Rectal smooth muscle tissue (tissue), 1 donor: Measurements from ENCODE around the gene AHNAK.
"Not testable (repeated sequence)": the region's sequence is repeated elsewhere in the genome, so short reads cannot be mapped to it uniquely, and the experiment has no call there.

Experiments used
- H3K27ac ChIP-seq: one replicate; pipeline ENCODE4 v1.7.0; 2013; ENCODE audit warnings: low read depth, low read length, inconsistent platforms
- H3K27me3 ChIP-seq: one replicate; pipeline ENCODE4 v1.7.0; 2013; ENCODE audit warnings: low read length; ENCODE audit not compliant: control insufficient read depth, insufficient read depth
- H3K36me3 ChIP-seq: one replicate; pipeline ENCODE4 v1.7.0; 2013; ENCODE audit warnings: low read length; ENCODE audit not compliant: control insufficient read depth, insufficient read depth
- H3K4me1 ChIP-seq: one replicate; pipeline ENCODE4 v1.7.0; 2013; ENCODE audit warnings: low read length; ENCODE audit not compliant: control insufficient read depth, insufficient read depth
- H3K4me3 ChIP-seq: one replicate; pipeline ENCODE4 v1.7.0; 2013; ENCODE audit warnings: low read length
- H3K9ac ChIP-seq: one replicate; pipeline ENCODE4 v1.7.0; 2013; ENCODE audit warnings: low read length

Gene AHNAK

GRCh38 chr11:62566247-62566646, 19.6 kb upstream of the AHNAK start:
- H3K27ac ChIP-seq = no peak overlapping the region
- no peaks in the 10 kb centered on the region for H3K27me3 ChIP-seq
- H3K4me1 ChIP-seq = no peaks in the 10 kb centered on the region
- H3K9ac ChIP-seq = no peak overlapping the region
- H3K36me3 ChIP-seq = peaks cover 36% of the 10 kb centered on the region
- H3K4me3 ChIP-seq = no peak overlapping the region

GRCh38 chr11:62565100-62565802, 18.6 kb upstream of the AHNAK start:
- Histone ChIP-seq H3K4me1 (peaks cover 5% of the 10 kb centered on the region), H3K36me3 (peaks cover 26% of the 10 kb centered on the region), H3K27me3 (no peaks in the 10 kb centered on the region), H3K9ac (no peak overlapping the region), H3K4me3 (no peak overlapping the region), H3K27ac (no peak overlapping the region)

- H3K4me1 ChIP-seq = peaks cover 13% of the 10 kb centered on the region
- H3K4me3 ChIP-seq, H3K9ac ChIP-seq, H3K27me3 ChIP-seq: not testable (repeated sequence)
- peak overlapping the region; percentile 88 for H3K27ac ChIP-seq
- peaks cover 22% of the 10 kb centered on the region for H3K36me3 ChIP-seq
Observed at GRCh38 chr11:62561677-62562230, 15.1 kb upstream of the AHNAK start.

GRCh38 chr11:62560566-62561103, 14.0 kb upstream of the AHNAK start:
- peaks cover 23% of the 10 kb centered on the region for H3K4me1 ChIP-seq
- H3K27ac ChIP-seq = peak overlapping the region; percentile 88
- H3K36me3 ChIP-seq = peaks cover 16% of the 10 kb centered on the region
- H3K27me3 ChIP-seq = no peaks in the 10 kb centered on the region
- no peak overlapping the region for H3K9ac ChIP-seq
- H3K4me3 ChIP-seq = no peak overlapping the region

DNA sequence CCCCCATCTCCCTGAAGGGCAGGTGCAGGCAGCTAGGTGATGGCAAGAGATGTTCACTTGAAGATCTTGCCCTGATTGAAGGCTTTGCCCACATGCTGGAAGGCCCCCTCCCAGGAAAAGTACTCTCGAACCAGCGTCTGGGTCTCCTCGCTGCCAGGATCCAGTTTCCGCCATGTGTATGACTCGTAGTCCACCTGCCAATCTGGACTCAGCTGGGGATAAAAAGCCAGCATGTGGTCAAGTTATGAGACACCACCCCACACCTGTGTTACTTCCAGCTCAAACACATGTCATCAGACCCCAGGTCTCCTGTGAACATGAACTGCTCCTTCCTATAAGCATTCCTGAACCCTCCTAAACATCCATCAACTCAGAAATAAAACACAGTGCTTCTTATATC, 13.0 kb upstream of the AHNAK start:
- peaks cover 23% of the 10 kb centered on the region for H3K4me1 ChIP-seq
- peaks cover 10% of the 10 kb centered on the region for H3K36me3 ChIP-seq
- H3K4me3 ChIP-seq, H3K27me3 ChIP-seq, H3K9ac ChIP-seq: not testable (repeated sequence)
- peak overlapping the region; percentile 63 for H3K27ac ChIP-seq

DNA sequence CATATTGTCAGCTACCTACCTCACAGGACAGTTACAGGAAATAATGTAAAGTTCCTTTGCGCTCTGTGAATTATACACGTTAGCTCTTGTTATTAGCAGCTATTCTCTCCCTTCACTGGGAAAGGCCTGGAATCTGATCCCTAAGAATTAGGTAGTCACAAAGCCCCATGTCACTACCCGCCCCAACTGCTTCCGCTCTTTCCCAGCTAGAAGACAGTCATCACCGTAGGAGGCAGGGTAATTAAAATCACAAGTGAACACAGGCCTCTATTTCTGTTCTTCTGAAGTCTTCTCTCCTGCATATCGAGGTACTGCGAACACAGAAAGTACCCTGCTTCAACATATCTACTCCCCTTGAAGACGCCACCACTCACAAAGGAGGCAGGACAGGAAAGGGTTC, 12.6 kb upstream of the AHNAK start:
- Histone ChIP-seq H3K27ac (peak overlapping the region; percentile 63), H3K4me3 (no peak overlapping the region), H3K27me3 (no peaks in the 10 kb centered on the region), H3K9ac (no peak overlapping the region), H3K36me3 (peaks cover 10% of the 10 kb centered on the region), H3K4me1 (peaks cover 23% of the 10 kb centered on the region)

DNA sequence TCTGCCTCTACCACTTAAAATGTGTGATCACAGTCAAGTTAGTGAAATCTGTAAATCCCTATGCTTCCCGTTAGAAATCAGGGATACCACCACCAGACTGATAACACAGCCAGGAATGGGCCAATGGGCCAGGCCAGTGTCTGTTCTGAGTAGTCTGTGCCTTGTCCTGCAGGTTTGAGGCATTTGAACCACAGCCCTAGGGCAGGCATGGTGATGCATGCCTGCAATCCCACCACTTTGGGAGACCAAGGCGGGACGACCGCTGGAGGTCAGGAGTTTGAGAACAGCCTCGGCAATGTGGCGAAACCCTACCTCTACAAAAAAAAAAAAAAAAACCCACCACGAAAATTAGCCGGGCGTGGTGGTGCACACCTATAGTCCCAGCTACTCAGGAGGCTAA, 12.1 kb upstream of the AHNAK start:
- H3K27me3 ChIP-seq = no peaks in the 10 kb centered on the region
- H3K4me1 ChIP-seq = peaks cover 29% of the 10 kb centered on the region
- peak overlapping the region; percentile 45 for H3K27ac ChIP-seq
- H3K4me3 ChIP-seq = no peak overlapping the region
- peaks cover 10% of the 10 kb centered on the region for H3K36me3 ChIP-seq
- no peak overlapping the region for H3K9ac ChIP-seq

DNA sequence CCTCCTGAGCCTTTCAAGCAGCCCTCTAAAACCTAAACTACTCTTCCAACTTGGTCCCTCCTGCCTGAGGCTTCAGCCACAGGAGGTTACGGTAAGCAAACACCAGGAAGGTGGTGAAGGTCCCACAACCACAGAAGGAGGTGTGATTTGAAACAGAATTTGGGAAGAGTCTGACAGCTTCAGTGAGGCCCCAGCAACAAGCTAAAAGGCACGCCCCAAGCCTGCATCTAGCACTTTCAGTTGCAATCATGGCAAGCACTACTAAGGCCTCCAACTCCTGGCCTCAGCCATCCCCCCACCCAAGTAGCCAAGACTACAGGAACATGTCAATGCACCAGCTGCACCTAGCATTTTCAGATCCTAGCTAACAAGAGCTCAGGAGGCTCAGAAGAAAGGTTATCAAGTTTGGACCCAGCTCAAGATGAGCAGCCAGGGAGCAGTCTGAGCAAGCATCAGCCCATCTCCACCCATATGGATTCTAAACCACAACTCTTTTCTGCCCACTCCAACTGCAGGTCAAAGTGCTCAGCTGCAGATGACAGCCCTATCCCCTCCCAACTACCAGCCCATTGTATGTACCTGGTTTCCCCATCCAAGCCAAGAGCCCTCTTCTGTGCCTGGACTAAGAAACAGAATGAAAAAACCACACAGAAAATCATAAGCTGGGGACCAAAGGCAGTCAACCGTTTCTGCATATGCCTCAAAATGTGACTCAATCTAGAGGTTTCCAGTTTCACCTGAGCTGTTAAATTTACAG, 10.4 kb upstream of the AHNAK start:
- Histone ChIP-seq H3K36me3 (peaks cover 10% of the 10 kb centered on the region), H3K4me3 (peak overlapping the region; percentile 40), H3K27me3 (no peaks in the 10 kb centered on the region), H3K9ac (peak overlapping the region; percentile 16), H3K4me1 (peaks cover 40% of the 10 kb centered on the region), H3K27ac (peak overlapping the region; percentile 91)

GRCh38 chr11:62556108-62556874, 9.7 kb upstream of the AHNAK start:
- H3K27me3 ChIP-seq = no peaks in the 10 kb centered on the region
- peak overlapping the region; percentile 91 for H3K27ac ChIP-seq
- H3K36me3 ChIP-seq = peaks cover 10% of the 10 kb centered on the region
- peaks cover 46% of the 10 kb centered on the region for H3K4me1 ChIP-seq
- peak overlapping the region; percentile 16 for H3K9ac ChIP-seq
- H3K4me3 ChIP-seq = peak overlapping the region; percentile 40

DNA sequence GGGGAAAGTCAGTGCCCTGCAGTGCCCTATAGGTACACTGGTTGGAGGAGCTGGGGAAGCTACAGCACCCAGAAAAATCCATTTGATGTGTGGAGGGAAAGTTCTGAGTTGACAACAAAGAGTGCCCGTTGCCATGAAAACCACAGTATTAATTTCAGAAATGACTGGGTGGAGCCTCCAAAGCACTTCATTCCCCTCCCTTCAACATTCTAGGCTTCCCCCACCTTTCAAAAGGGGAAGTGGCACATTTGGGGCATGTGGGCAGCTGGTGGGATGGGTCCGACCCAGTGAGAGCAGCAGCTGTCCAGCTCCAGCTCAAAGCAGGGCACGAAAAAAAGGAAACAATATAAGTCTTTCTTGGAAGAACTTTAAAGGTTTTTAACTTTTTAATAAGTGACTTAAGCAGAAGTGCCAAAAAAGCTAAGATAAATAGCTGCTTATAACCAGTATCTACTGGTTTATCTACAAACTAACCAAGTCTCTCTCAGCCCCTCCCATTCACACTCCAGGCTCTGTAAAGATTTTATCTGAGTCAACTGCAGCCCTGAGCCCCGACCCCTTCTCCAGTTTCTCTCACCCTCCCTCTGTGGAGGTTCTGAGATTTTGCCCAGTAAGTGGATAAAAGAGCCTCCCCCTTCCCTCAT, 9.0 kb upstream of the AHNAK start:
- H3K4me1 ChIP-seq = peaks cover 43% of the 10 kb centered on the region
- H3K36me3 ChIP-seq = peaks cover 10% of the 10 kb centered on the region
- H3K27me3 ChIP-seq = no peaks in the 10 kb centered on the region
- peak overlapping the region; percentile 7 for H3K9ac ChIP-seq
- peak overlapping the region; percentile 91 for H3K27ac ChIP-seq
- H3K4me3 ChIP-seq = peak overlapping the region; percentile 34

- peaks cover 6% of the 10 kb centered on the region for H3K36me3 ChIP-seq
- H3K27me3 ChIP-seq = no peaks in the 10 kb centered on the region
- H3K4me3 ChIP-seq = peak overlapping the region; percentile 16
- peaks cover 39% of the 10 kb centered on the region for H3K4me1 ChIP-seq
- H3K9ac ChIP-seq = no peak overlapping the region
- peak overlapping the region; percentile 98 for H3K27ac ChIP-seq
Observed at GRCh38 chr11:62554387-62555167, 8.0 kb upstream of the AHNAK start.
